Transverse colon (tissue), 4 donors: ENCODE results near the gene UXT. TPM values are rescaled to one million over a fixed set of nuclear protein-coding genes. Genes with fewer than 3 reads are reported as not detected.

Source experiments
- DNase-seq: peaks from one replicate; pipeline ENCODE4 v3.0.0-alpha.2; 2019
- H3K27ac ChIP-seq, 4 donors: fragments of 200-600 bp; sonication (generic); 2 replicates each; pipeline ENCODE4 v1.5.1; 2016 to 2018; ENCODE audit warnings: inconsistent platforms in 4 of 4
- H3K27me3 ChIP-seq: fragments of 200-600 bp; sonication (generic); 2 replicates; pipeline ENCODE4 v1.5.1; 2017; ENCODE audit warnings: inconsistent platforms
- H3K36me3 ChIP-seq, 4 donors: fragments of 200-600 bp; sonication (generic); 2 replicates each; pipeline ENCODE4 v1.5.1; 2017 to 2019; ENCODE audit warnings: inconsistent platforms in 4 of 4
- H3K4me1 ChIP-seq, 4 donors: fragments of 200-600 bp; sonication (generic); 2 replicates each; pipeline ENCODE4 v1.5.1; 2017 to 2020; ENCODE audit warnings: inconsistent platforms in 4 of 4
- H3K4me3 ChIP-seq, 4 donors: fragments of 200-600 bp; sonication (generic); 1 replicate in 1 of 4; 2 replicates in 3 of 4; pipeline versions ENCODE4 v1.5.1 to v1.6.1; 2017 to 2019; ENCODE audit warnings: inconsistent platforms in 4 of 4
- H3K9me3 ChIP-seq, 2 donors: fragments of 200-600 bp; sonication (generic); 2 replicates each; pipeline ENCODE4 v1.5.1; 2017 to 2019; ENCODE audit warnings: inconsistent platforms in 2 of 2
- CTCF ChIP-seq, 5 experiments: fragments of 200-600 bp in 3 of 5; fragments of 450-650 bp in 2 of 5; sonication (generic) in 3 of 5; IDR thresholded peaks; 1 replicate in 2 of 5; 2 replicates in 3 of 5; pipeline ENCODE4 v1.5.1; 2016 to 2017; ENCODE audit warnings: antibody characterized with exemption in 5 of 5, inconsistent platforms in 3 of 5, mild to moderate bottlenecking in 2 of 5, moderate library complexity in 1 of 5
- EP300 ChIP-seq: sonication (generic); formaldehyde crosslinking; IDR thresholded peaks from one replicate; pipeline ENCODE4 v1.6.1; 2017; ENCODE audit warnings: antibody characterized with exemption, low read depth
- POLR2A ChIP-seq: fragments of 450-650 bp; IDR thresholded peaks from one replicate; pipeline ENCODE4 v1.6.1; 2016; ENCODE audit warnings: antibody characterized with exemption, mild to moderate bottlenecking, moderate library complexity
- POLR2AphosphoS5 ChIP-seq, 3 donors: sonication (generic); formaldehyde crosslinking; IDR thresholded peaks; one replicate each; pipeline ENCODE4 v1.6.1; 2016; ENCODE audit warnings: antibody characterized with exemption in 3 of 3
- WGBS, 2 donors: methylation state at CpG; one replicate each; pipeline ENCODE4 v1.1.5; 2018; ENCODE audit warnings: low coverage in 1 of 2; 5-methylcytosine and 5-hydroxymethylcytosine counted together
- in situ Hi-C, 4 donors: fragments of 200-750 bp; cut with MboI; loops; one replicate each; pipeline versions ENCODE4 v1.15.0 to v1.15.1; 2017; ENCODE audit warnings: low sequenced_read_pairs in 3 of 4, low pct_ligation_motif_present in 1 of 4, low pct_unique_long_range_greater_than_20kb in 1 of 4
- intact Hi-C: fragments of 100-400 bp; cut with DNase I; formaldehyde crosslinking; loops from one replicate; pipeline ENCODE4 v1.15.1; 2023; ENCODE audit warnings: low total_unique reads
- total RNA-seq, 4 donors: library from RNA; depleted of rRNA; stranded (reverse); fragments of >200 nt; gene quantifications; one replicate each; pipeline ENCODE4 v1.1.0, GENCODE V29; 2016

Gene UXT
- total RNA-seq, 4 donors from 2014 or later: 21.3 to 122 (median 91.9) TPM

DNA sequence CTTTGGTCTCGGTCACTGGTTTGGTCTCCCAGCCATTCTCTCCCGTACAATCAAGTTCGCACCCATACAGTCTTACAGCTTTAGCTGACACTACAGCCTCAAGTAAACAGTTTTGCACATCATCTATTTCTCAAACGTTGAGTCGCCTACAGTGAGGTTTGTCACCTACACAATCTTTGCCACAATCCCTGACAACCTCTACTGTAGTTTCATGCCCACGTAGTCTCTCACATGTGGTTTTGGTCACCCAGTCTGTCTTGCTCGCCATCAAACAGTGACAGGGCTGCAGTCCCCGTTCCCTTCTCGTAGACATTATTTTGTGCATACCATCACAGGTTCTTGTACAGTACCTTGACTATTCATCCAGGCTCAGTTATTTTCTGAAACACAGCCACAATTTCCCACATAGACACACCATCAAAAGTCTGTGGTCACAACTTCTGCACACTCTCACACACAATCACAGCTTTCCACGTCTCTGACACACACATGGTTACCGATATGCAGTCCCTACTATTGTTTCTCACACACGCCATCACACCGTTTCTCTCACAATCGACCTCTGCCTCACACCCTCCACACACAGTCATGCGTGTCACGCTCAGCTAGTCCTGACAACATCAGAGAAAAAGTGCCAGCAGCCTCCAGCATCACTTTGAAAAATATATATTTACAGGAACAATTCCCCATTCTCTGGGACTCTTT lies 24.0 kb downstream of the UXT start:
- H3K36me3 ChIP-seq: peaks cover 0 to 8% (median 0%) of the 10 kb centered on the region in 4 donors
- in situ Hi-C loops (no loop called here), intact Hi-C loops (loop anchor here (10.0 kb wide), 1 partner anchor 60 kb away; no protein-coding TSS in a partner anchor)
- no peaks in the 10 kb centered on the region for H3K27me3 ChIP-seq
- no peak overlapping the region for H3K27ac ChIP-seq
- H3K9me3 ChIP-seq: no peaks in the 10 kb centered on the region
- no peak overlapping the region for H3K4me3 ChIP-seq
- DNase-seq: no peak
- 84% methylated on average over 16 of the region's 16 CpGs; no CpG with 5 or more reads in 1 of the 2 donors for WGBS, 2 donors
- TF ChIP-seq POLR2A (no peak), POLR2AphosphoS5 (IDR thresholded peaks at IDR 0.05) (no peak), CTCF (IDR thresholded peaks at IDR 0.05) (no peak), EP300 (no peak)
- no peaks in the 10 kb centered on the region for H3K4me1 ChIP-seq

DNA sequence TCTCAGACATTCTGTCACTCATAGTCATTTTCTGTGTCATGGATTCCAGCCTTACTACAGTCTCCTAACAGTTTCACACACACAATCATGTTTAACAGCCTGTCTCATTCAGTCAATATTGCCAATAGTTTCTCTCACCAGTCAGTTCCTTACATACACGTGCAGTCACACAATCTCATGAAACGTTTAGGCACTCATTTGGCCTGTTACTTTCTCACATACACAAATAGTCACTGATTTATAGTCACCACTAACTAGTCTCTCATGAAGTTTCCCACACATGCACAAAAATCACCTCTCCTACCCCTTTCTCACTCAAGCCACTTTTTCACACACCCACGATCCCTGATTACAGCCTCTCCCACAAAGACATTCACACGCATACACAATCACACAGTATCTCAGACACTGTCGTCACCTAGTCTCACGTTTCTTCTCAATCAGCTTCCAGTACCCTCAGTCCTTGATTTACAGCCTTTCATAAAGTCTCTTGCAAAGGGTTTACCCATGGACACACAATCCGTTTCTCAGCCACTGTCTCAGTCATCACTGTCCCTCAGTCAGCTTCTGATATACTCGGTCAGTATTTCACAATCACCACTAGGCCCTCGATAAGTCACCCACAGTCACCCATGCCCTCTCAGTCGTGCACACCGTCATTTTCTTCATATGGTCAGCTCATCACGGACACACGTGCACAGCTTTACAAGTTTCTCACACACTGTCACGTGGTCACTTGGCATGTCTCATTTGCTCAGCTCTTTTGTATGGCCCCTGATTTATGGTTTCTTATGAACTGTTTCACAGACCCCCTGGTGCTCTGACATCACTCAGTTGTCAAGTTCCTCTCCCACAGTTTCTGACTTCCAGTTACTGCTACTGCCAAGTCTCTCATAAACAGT lies 25.0 kb downstream of the UXT start:
- intact Hi-C loops: loop anchor here (10.0 kb wide), 1 partner anchor 59 kb away; no protein-coding TSS in a partner anchor
- Histone ChIP-seq H3K4me1 (no peaks in the 10 kb centered on the region), H3K27me3 (no peaks in the 10 kb centered on the region), H3K27ac (no peak overlapping the region), H3K4me3 (no peak overlapping the region), H3K9me3 (no peaks in the 10 kb centered on the region), H3K36me3 (no peaks in the 10 kb centered on the region)
- TF ChIP-seq CTCF (IDR thresholded peaks at IDR 0.05) (no peak), EP300 (no peak), POLR2AphosphoS5 (IDR thresholded peaks at IDR 0.05) (no peak), POLR2A (no peak)
- in situ Hi-C loops: no loop called here
- DNase-seq: no peak
- WGBS, 2 donors: 70% methylated on average over 13 to 14 of the region's 14 CpGs

DNA sequence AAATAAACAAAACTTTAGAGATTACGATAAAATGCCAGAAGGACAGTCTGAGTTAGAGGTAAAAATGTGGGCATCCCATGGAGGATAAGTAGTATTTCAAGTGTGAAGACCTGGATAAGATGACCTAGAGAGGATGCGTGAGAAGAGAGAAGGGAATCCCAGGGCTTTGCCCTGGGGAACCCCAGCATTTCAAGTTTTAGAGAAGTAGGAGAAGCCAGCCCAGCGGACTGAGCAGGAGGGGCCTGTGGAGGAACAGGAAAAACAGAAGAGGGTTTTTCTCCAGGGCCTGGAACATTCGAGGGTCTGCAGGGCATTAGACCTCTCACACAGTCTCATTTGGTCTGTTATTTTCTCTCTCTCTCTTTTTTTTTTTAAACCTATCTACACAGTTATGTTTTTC lies 26.3 kb downstream of the UXT start:
- H3K4me3 ChIP-seq: no peak overlapping the region
- intact Hi-C loops: loop anchor here (10.0 kb wide), 1 partner anchor 58 kb away; no protein-coding TSS in a partner anchor
- H3K27ac ChIP-seq: no peak overlapping the region
- 65 to 74% methylated on average over 3 to 4 of the region's 4 CpGs for WGBS, 2 donors
- H3K4me1 ChIP-seq: no peaks in the 10 kb centered on the region
- in situ Hi-C loops: no loop called here
- no peaks in the 10 kb centered on the region for H3K9me3 ChIP-seq
- no peaks in the 10 kb centered on the region for H3K36me3 ChIP-seq
- no peak for TF ChIP-seq POLR2A
- no peak for TF ChIP-seq CTCF (IDR thresholded peaks at IDR 0.05)
- no peak for TF ChIP-seq POLR2AphosphoS5 (IDR thresholded peaks at IDR 0.05)
- no peak for TF ChIP-seq EP300
- DNase-seq: no peak
- H3K27me3 ChIP-seq: no peaks in the 10 kb centered on the region

GRCh38 chrX:47631676-47632075 lies 27.3 kb downstream of the UXT start:
- WGBS, 2 donors: 40 to 67% methylated on average over 1 to 5 of the region's 5 CpGs
- no peak for DNase-seq
- no peaks in the 10 kb centered on the region for H3K27me3 ChIP-seq
- H3K36me3 ChIP-seq: no peaks in the 10 kb centered on the region
- no peak for TF ChIP-seq CTCF (IDR thresholded peaks at IDR 0.05)
- no peak for TF ChIP-seq POLR2AphosphoS5 (IDR thresholded peaks at IDR 0.05)
- TF ChIP-seq POLR2A: no peak
- no peak for TF ChIP-seq EP300
- H3K9me3 ChIP-seq: no peaks in the 10 kb centered on the region
- intact Hi-C loops (loop anchor here (10.0 kb wide), 1 partner anchor 57 kb away; no protein-coding TSS in a partner anchor), in situ Hi-C loops (no loop called here)
- H3K4me1 ChIP-seq: no peaks in the 10 kb centered on the region
- no peak overlapping the region for H3K27ac ChIP-seq
- H3K4me3 ChIP-seq: no peak overlapping the region
